Fibroblast of mammary gland (primary cell): Measurements from ENCODE around the gene CHTOP.
A peak's percentile ranks its signal among the peaks of the same experiment; 100 is the strongest.
"Not testable (repeated sequence)": the region's sequence is repeated elsewhere in the genome, so short reads cannot be mapped to it uniquely, and the experiment has no call there.

Experiments used
- DNase-seq: peaks from one replicate; pipeline ENCODE4 v3.0.0-alpha.2; 2010; ENCODE audit warnings: low read depth
- H3K4me3 ChIP-seq: 2 replicates; pipeline ENCODE4 v1.5.1; 2011; ENCODE audit warnings: low read depth, mild to moderate bottlenecking, low read length, moderate library complexity; ENCODE audit not compliant: control insufficient read depth
- CTCF ChIP-seq: conservative IDR thresholded peaks from 2 replicates; pipeline ENCODE4 v1.5.1; 2011; ENCODE audit warnings: low read depth, low read length, inconsistent platforms; ENCODE audit not compliant: control insufficient read depth, insufficient read depth

Gene CHTOP

GRCh38 chr1:153631047-153632022 lies 2.5 kb upstream of the CHTOP start:
- no peak overlapping the region for H3K4me3 ChIP-seq
- DNase-seq, result no peak
- no peak for TF ChIP-seq CTCF

GRCh38 chr1:153633161-153633753 lies 609 bp upstream of the CHTOP start:
- no peak for DNase-seq
- no peak for TF ChIP-seq CTCF
- peak overlapping the region; percentile 99 for H3K4me3 ChIP-seq

- no peak for DNase-seq
- TF ChIP-seq CTCF, result no peak
- H3K4me3 ChIP-seq, result peak overlapping the region; percentile 99
These were observed 2.0 kb downstream of the CHTOP start for GRCh38 chr1:153635872-153636271.

GRCh38 chr1:153636312-153636711 lies 2.4 kb downstream of the CHTOP start:
- H3K4me3 ChIP-seq, result no peak overlapping the region
- no peak for TF ChIP-seq CTCF
- no peak for DNase-seq

GRCh38 chr1:153638261-153638660 lies 4.4 kb downstream of the CHTOP start:
- no peak overlapping the region for H3K4me3 ChIP-seq
- DNase-seq, result no peak
- TF ChIP-seq CTCF, result no peak

- no peak for DNase-seq
- no peak for TF ChIP-seq CTCF
These were observed 5.4 kb downstream of the CHTOP start for GRCh38 chr1:153639280-153639679.

GRCh38 chr1:153640213-153640612 lies 6.3 kb downstream of the CHTOP start:
- not testable (repeated sequence) for DNase-seq, H3K4me3 ChIP-seq

More at GRCh38 chr1:153639280-153639679, 5.4 kb downstream of the CHTOP start:
- no peak overlapping the region for H3K4me3 ChIP-seq
